HG03439 (cell line): Measurements from ENCODE around the gene OR2T11.
"Not testable (repeated sequence)": the region's sequence is repeated elsewhere in the genome, so short reads cannot be mapped to it uniquely, and the experiment has no call there.

ENCODE experiments used
- ATAC-seq: cut with Tn5 transposase; IDR thresholded peaks from one replicate; pipeline ENCODE4 v1.9.1; 2021; ENCODE audit warnings: mild to moderate bottlenecking, moderate library complexity; ENCODE audit not compliant: unreplicated experiment

The OR2T11 gene

GRCh38 chr1:248621770-248622169, 13.1 kb downstream of the OR2T11 start:
- ATAC-seq: no peak

DNA sequence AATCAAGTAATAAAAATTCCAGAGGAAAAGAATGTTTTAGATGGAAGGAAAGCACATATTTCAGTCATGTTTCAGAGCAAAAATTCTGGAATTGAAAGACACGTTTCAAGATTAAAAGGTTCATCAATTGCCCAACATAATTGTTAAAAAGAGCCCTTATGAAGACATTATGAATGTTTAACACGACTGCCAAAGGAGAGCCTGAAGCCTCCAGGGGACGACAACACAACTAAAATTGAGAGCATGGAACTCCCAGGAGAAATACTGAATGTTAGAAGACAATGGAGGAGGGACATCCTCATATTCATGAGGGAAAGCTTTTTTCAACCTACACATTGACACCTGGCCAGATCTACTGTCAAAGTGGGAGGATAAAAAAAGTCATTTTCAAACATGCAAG, 16.0 kb downstream of the OR2T11 start:
- no peak for ATAC-seq

DNA sequence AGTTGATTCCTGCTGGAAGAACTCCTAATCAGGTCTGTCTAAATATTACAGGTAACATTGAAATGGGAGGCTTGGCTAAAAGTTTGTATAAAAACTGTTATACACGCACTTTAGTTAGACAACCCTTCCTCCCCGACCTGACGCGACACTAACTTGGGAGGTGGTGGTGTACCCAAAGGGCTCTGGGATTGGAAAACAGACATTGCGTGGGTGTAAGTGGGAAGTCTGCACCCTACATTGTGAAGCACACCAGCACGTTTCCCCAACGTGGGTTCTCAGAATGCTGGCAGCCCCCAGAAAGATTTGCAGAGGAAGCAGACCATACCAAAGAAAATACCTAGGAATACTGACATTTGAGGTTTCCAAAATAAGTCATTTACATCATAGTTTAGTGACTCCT, 16.8 kb downstream of the OR2T11 start:
- no peak for ATAC-seq

GRCh38 chr1:248613742-248614141, 21.1 kb downstream of the OR2T11 start:
- no peak for ATAC-seq

DNA sequence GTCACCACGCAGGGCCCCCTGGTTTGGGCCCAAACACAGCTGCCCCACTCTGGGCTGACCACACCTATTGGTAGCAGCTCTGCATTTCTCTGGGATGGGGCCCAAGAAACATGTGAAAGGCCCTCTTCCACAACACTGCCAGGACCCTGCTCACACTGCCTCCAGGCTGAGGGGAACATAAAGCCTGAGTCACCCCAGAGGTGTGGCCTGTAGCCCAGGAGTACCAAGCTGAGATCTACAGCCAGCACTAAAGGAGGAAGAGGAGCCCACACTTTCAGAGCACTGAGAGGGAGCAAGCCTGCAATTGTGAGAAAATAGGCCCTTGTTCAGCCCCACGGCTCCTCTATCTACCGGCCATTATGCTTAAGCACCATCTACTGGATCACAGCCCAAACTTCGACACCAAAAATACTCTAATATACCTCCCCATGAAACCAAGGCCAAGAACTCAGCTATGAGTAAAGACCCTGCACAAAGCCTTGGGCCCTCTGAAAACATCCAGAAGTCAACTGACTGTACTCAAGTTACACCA, 22.9 kb downstream of the OR2T11 start:
- no peak for ATAC-seq

DNA sequence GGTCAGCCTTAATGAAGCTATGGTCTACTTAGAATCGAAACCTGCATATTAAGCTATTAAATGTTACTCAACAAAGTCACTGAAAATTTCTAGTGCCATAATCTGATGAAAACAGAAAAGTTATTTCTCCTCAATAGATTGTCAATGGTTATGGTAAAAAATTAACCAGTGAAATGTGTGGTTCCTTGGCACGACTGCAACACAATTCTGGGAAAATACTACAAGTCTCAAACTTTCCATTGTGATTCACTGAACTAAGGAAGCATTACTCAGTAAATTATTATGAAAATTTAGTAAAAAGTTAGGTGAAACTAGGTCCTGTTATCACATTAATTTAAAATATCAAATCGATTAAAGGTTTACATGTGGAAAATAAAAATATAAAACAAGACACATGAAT, 24.6 kb downstream of the OR2T11 start:
- ATAC-seq: no peak

- ATAC-seq: no peak
These were observed 35.5 kb downstream of the OR2T11 start for GRCh38 chr1:248599396-248599795.

- no peak for ATAC-seq
These were observed 37.3 kb downstream of the OR2T11 start, which contains the start of gene OR2T10 for GRCh38 chr1:248597589-248597988. Gene OR2T10, minus strand, starts transcription at chr1:248597700. Its CDS starts 3,932 bp downstream, at chr1:248593768.

GRCh38 chr1:248596615-248597014, 38.3 kb downstream of the OR2T11 start:
- ATAC-seq: no peak

DNA sequence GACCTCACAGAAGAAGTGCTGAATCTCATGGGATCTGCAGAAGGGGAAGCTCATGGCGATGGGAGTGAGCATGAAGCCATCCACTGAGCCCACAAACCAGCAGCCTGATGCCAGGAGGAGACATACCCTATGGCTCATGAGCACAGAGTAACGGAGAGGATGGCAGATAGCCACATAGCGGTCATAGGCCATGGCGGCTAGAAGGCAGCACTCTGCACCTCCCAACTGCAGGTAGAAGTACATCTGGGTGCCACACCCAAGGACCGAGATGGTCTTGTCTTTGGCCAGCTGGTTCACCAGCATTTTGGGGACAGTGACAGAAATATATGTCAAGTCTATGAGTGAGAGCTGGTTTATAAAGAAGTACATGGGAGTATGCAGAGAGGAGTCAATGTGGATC, 41.7 kb downstream of the OR2T11 start:
- ATAC-seq: no peak

GRCh38 chr1:248592655-248593054, 42.2 kb downstream of the OR2T11 start:
- no peak for ATAC-seq

GRCh38 chr1:248590055-248590454, 44.8 kb downstream of the OR2T11 start:
- ATAC-seq: no peak

DNA sequence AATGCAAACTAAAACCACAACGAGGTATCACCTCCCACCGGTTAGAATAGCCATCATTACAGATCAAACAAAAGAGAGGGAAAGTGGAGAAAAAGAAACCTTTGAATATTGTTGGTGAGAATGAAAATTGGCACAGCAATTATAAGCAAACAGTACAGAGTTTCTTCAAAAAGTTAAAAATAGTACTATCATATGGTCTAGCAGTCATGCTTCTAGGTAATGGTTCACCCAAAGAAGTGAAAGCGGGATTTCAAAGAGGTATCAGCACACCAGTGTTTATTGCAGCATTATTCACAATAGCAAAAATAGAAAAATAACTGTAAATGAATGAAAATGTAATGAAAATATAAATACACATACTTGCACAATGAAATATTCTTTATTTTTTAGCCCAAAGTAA, 45.6 kb downstream of the OR2T11 start:
- ATAC-seq: no peak

DNA sequence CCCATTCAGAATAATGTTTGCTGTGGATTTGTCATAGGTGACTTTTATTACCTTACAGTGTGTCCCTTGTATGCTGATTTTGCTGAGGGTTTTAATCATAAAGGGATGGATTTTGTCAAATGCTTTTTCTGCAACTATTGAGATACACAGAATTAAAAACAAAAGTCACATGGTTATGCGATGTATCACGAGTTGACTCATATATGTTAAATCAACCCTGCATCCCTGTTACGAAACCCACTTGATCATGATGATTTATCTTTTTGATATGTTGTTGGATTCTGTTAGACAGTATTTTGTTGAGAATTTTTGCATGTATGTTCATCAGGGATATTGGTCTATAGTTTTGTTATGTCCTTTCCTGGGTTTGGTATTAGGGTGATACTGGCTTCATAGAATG, 49.6 kb downstream of the OR2T11 start:
- no peak for ATAC-seq

DNA sequence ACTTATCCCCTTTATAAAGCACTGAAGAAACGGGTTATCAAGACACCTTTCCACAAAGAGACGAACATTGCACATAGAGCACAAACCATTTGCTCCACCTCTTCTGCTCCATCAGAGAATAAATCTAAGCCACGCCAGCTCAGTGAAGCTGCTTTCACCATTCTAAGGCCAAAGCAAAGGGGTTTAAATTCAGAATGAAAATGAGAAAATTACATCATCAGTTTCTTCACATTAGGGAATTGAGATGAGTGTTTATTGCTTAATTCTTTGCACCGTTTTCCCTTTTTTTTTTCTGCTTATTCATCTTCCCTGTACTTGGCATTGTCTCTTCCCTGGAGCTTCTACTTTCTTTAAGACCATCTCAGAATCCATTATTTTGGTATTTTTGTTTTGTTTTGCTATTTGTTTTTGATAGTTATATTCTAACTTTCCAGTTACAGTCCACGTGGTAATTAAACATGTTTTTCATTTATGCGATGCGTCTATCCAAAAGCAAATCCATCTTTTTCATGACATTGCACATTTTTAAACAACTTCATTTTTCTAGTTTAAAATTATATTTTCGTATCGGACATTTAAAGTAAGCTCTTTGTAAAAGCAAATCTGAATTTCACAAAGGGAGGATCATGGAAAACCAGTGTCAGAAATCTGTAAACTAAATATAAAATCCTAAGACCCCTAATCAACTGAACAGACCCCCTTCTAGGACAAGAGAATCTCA, 58.5 kb downstream of the OR2T11 start:
- ATAC-seq: no peak

DNA sequence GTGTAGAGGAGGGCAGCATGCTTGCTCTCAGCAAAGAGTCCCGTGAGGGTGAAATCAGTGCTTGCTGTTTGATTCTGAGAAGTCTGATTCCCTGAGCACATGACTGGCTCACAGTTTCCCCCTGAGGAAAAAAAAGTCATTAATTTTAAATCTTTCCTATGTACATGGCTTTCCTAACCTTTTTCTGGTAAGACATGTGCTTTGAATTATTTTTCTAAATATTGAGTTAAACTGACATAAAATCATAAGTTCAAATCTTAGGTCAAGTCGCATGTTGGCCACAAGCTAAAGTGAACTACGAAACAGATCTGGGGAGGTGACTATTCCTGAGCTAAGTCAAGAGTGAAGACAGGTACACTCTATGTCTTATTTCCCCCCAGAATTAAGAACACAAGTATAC, 60.2 kb downstream of the OR2T11 start, which contains the start of gene OR2T34:
OR2T34 (minus strand) TSS at position 101 of the 400 bp plus-strand sequence; CDS start at position 101, 0 bp downstream.
- not testable (repeated sequence) for ATAC-seq

DNA sequence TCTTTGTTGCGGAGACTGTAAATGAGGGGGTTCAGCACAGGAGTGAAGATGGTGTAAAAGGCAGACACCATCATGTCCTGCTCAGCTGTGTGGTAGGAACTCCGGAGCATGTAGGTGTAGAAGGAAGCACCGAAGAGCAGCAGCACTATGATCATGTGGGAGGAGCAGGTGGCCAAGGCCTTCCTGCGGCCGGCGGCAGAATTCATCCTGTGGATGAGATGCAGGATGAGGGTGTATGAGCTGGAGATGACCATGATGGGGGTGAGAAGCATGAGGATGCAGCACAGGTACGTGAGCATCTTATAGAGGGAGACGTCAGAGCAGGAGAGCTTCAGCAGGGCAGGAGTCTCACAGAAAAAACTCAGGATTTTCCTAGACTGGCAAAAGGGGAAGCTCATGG, 61.0 kb downstream of the OR2T11 start:
- not testable (repeated sequence) for ATAC-seq
